IPS-NIHi11 (cell line): ENCODE data around the gene CRYBG1.
A peak's percentile ranks its signal among the peaks of the same experiment; 100 is the strongest.

Experiments used
- DNase-seq: peaks from one replicate; pipeline ENCODE4 v3.0.0; 2012; ENCODE audit warnings: mixed read lengths, low spot score

CRYBG1 gene

GRCh38 chr6:106419900-106420613 lies 59.5 kb downstream of the CRYBG1 start:
- DNase-seq = no peak

GRCh38 chr6:106421496-106421895 lies 61.0 kb downstream of the CRYBG1 start:
- no peak for DNase-seq

- DNase-seq = no peak
Observed at GRCh38 chr6:106422534-106422933, 62.0 kb downstream of the CRYBG1 start.

GRCh38 chr6:106425382-106425781 lies 64.9 kb downstream of the CRYBG1 start:
- no peak for DNase-seq

- no peak for DNase-seq
Observed at GRCh38 chr6:106426250-106426970, 65.9 kb downstream of the CRYBG1 start.

- DNase-seq = no peak
Observed at GRCh38 chr6:106430466-106430865, 69.9 kb downstream of the CRYBG1 start.

GRCh38 chr6:106431405-106431804 lies 70.9 kb downstream of the CRYBG1 start:
- no peak for DNase-seq

- DNase-seq = no peak
Observed at GRCh38 chr6:106431972-106432371, 71.5 kb downstream of the CRYBG1 start.

- DNase-seq = no peak
Observed at GRCh38 chr6:106434530-106434929, 74.0 kb downstream of the CRYBG1 start.

- no peak for DNase-seq
Observed at GRCh38 chr6:106439459-106439858, 78.9 kb downstream of the CRYBG1 start.

- DNase-seq = no peak
Observed at GRCh38 chr6:106440546-106440945, 80.0 kb downstream of the CRYBG1 start.

- DNase-seq = no peak
Observed at GRCh38 chr6:106442395-106442794, 81.9 kb downstream of the CRYBG1 start.

GRCh38 chr6:106444777-106445507 lies 84.4 kb downstream of the CRYBG1 start:
- peak; percentile 82 for DNase-seq

- no peak for DNase-seq
Observed at GRCh38 chr6:106445508-106445878, 85.0 kb downstream of the CRYBG1 start.

- DNase-seq = peak; percentile 18
Observed at GRCh38 chr6:106446287-106446885, 85.9 kb downstream of the CRYBG1 start.

GRCh38 chr6:106446983-106447382 lies 86.5 kb downstream of the CRYBG1 start:
- DNase-seq = no peak

- no peak for DNase-seq
Observed at GRCh38 chr6:106448000-106448426, 87.5 kb downstream of the CRYBG1 start.

- no peak for DNase-seq
Observed at GRCh38 chr6:106450653-106451052, 90.1 kb downstream of the CRYBG1 start.

GRCh38 chr6:106451439-106451838 lies 90.9 kb downstream of the CRYBG1 start:
- DNase-seq = no peak

- DNase-seq = no peak
Observed at GRCh38 chr6:106452628-106453027, 92.1 kb downstream of the CRYBG1 start.

- peak; percentile 31 for DNase-seq
Observed at GRCh38 chr6:106453756-106454367, 93.3 kb downstream of the CRYBG1 start.

- DNase-seq = no peak
Observed at GRCh38 chr6:106456756-106457155, 96.2 kb downstream of the CRYBG1 start.
